ENCODE data around the gene NUP58.

The NUP58 gene

DNA sequence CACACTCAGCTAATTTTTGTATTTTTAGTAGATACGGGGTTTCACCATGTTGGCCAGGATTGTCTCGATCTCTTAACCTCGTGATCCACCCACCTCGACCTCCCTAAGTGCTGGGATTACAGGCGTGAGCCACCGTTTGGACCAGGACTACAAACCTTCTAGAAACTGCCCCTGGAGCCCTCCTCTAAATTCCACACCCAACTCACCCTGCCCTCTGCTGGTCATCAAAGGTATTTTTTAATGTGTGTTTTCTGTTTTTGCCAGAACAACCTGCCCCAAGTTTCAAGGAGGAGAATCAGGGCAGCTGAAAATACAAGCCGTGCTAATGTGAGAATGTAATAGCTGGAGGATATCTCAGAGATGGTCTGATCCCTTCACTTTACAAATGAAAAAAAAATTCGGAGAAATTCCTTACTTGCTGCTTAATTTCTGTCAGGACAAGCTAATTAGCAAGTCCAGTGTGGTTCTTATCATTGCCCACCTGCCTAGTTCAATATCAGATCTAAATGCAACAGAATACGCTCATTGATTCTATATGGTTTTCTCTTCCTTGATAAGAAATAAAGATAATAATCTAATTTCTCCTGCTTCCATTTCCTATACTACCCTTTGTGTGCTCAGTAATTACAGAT is 74.4 kb downstream of the NUP58 start:
- peak; percentile 2 for DNase-seq (ENCODE audit: low read depth, low spot score)

GRCh38 chr13:25377244-25377962 is 76.0 kb downstream of the NUP58 start:
- no peak for DNase-seq (ENCODE audit: low read depth, low spot score)

GRCh38 chr13:25378528-25378927 is 77.1 kb downstream of the NUP58 start:
- DNase-seq (ENCODE audit: low read depth, low spot score) = no peak

DNA sequence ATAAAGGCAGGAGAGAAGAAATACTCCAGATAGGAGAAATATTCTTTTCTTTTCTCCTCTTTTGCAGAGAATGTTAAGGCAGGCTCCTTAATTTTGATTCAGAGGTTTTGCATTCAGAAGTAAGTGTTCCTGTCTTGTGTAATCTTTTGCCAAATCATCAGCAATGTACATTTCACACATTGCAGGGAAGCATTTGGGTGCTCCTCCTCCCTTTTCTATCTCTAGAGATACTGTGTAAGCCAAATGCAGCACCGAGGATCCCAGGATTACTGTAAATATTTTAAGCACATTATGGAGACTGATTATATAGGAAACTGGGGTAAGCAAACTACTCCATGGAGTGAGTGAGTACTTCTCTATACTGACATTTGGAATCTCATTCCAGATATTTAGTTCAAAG is 77.6 kb downstream of the NUP58 start:
- no peak for DNase-seq (ENCODE audit: low read depth, low spot score)

GRCh38 chr13:25380082-25380481 is 78.7 kb downstream of the NUP58 start:
- no peak for DNase-seq (ENCODE audit: low read depth, low spot score)

DNA sequence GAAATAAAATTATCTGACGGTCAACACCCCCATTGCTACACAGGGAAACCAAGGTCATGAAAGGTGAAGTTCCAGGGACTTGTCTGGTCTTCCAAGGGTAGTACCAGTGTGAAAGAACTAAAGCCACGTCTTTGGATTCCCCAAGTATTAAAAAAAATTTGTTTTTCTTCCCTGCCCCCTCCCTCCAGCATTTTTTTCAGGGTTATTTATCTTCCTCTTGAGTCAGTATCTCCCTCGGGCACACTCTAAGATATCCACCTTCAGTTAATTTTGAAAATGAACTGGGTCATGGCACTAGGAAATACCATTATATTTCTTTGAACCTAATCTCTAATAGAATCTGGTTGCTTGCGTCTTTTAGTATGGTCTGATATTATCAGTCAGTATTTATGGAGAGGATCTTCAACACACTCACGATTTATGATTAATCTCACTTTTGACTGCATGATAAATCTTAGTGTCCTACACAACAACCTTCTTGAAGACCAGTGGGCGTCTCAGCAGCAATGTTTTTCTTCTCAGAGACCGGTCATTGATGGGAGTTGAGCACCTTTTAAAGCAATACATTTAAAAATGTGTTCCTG is 79.4 kb downstream of the NUP58 start:
- no peak for DNase-seq (ENCODE audit: low read depth, low spot score)

- no peak for DNase-seq (ENCODE audit: low read depth, low spot score)
These were observed 83.5 kb downstream of the NUP58 start for GRCh38 chr13:25384758-25385410.

GRCh38 chr13:25391932-25392331 is 90.5 kb downstream of the NUP58 start:
- DNase-seq (ENCODE audit: low read depth, low spot score) = no peak
